IMR-90 (cell line): Measurements from ENCODE around the gene PLB1. TPM values are rescaled to one million over a fixed set of nuclear protein-coding genes. Genes with fewer than 3 reads are reported as not detected.

Experiments
- ATAC-seq: fragments of 200-7000 bp; cut with Tn5 transposase; 2 replicates; pipeline ENCODE4 v1.9.1; 2020; ENCODE audit warnings: low read depth, mild to moderate bottlenecking, moderate library complexity
- BruUV-seq: library from RNA; stranded (reverse); fragments of 400-500 nt; replicated peaks from 2 replicates; lab custom pipeline; 2021; lab: Mats Ljungman, UMichigan
- CTCF ChIA-PET: fragments of 300-600 bp; formaldehyde crosslinking; extraction: SDS; loops from one replicate; lab custom pipeline; 2021; ENCODE audit warnings: antibody characterized with exemption; lab: Yijun Ruan, JAX
- POLR2A ChIA-PET: fragments of 300-600 bp; sonication (Branson Sonifier 250); formaldehyde crosslinking; loops from one replicate; lab custom pipeline; 2022; ENCODE audit warnings: antibody characterized with exemption; ENCODE audit not compliant: unreplicated experiment; lab: Charles Lee
- DNase-seq: peaks from one replicate; pipeline ENCODE4 v3.0.0; 2013
- H2AFZ ChIP-seq: replicated peaks from 2 replicates; pipeline ENCODE3; 2013; ENCODE audit warnings: low read length, mild to moderate bottlenecking; ENCODE audit not compliant: poor library complexity
- H2AK5ac ChIP-seq: 2 replicates; pipeline ENCODE4 v1.6.1; 2013; ENCODE audit warnings: low read depth, low read length, inconsistent platforms
- H2AK9ac ChIP-seq: replicated peaks from 2 replicates; pipeline ENCODE3; 2013; ENCODE audit warnings: mild to moderate bottlenecking, low read depth, low read length, moderate library complexity; ENCODE audit not compliant: poor library complexity
- H2BK120ac ChIP-seq: 2 replicates; pipeline ENCODE4 v1.6.1; 2013; ENCODE audit warnings: low read depth, low read length, inconsistent platforms
- H2BK15ac ChIP-seq: 3 replicates; pipeline ENCODE4 v1.6.1; 2013; ENCODE audit warnings: low read depth, low read length, inconsistent platforms
- H2BK20ac ChIP-seq: 2 replicates; pipeline ENCODE4 v1.6.1; 2013; ENCODE audit warnings: low read depth, mild to moderate bottlenecking, inconsistent platforms, low read length, moderate library complexity
- H2BK5ac ChIP-seq: 2 replicates; pipeline ENCODE4 v1.6.1; 2013; ENCODE audit warnings: mild to moderate bottlenecking, low read depth, low read length, inconsistent platforms; ENCODE audit not compliant: poor library complexity, severe bottlenecking
- H3K14ac ChIP-seq: replicated peaks from 2 replicates; pipeline ENCODE4 v1.6.1; 2013; ENCODE audit warnings: low read depth, low read length, inconsistent platforms
- H3K18ac ChIP-seq: 2 replicates; pipeline ENCODE4 v1.6.1; 2013; ENCODE audit warnings: low read depth, low read length, control low read depth
- H3K23ac ChIP-seq: 2 replicates; pipeline ENCODE4 v1.6.1; 2013; ENCODE audit warnings: low read depth, low read length, inconsistent platforms
- H3K27ac ChIP-seq: 2 replicates; pipeline ENCODE4 v1.5.1; 2013; ENCODE audit warnings: mild to moderate bottlenecking, control low read depth, low read length; ENCODE audit not compliant: insufficient read depth
- H3K27me3 ChIP-seq: 2 replicates; pipeline ENCODE4 v1.6.1; 2013; ENCODE audit warnings: low read length; ENCODE audit not compliant: control insufficient read depth, insufficient read depth
- H3K36me3 ChIP-seq: 2 replicates; pipeline ENCODE4 v1.6.1; 2013; ENCODE audit warnings: low read length, mixed read lengths; ENCODE audit not compliant: control insufficient read depth, insufficient read depth
- H3K4ac ChIP-seq: 2 replicates; pipeline ENCODE4 v1.6.1; 2013; ENCODE audit warnings: low read depth, low read length, inconsistent platforms
- H3K4me1 ChIP-seq: 2 replicates; pipeline ENCODE4 v1.6.1; 2013; ENCODE audit warnings: low read length, mixed read lengths; ENCODE audit not compliant: control insufficient read depth, insufficient read depth
- H3K4me2 ChIP-seq: 2 replicates; pipeline ENCODE4 v1.6.1; 2013; ENCODE audit warnings: low read depth, mild to moderate bottlenecking, control low read depth, low read length, moderate library complexity
- H3K4me3 ChIP-seq: 2 replicates; pipeline ENCODE4 v1.5.1; 2013; ENCODE audit warnings: low read depth, mild to moderate bottlenecking, control low read depth, low read length, moderate library complexity; ENCODE audit not compliant: insufficient read depth
- H3K56ac ChIP-seq: 2 replicates; pipeline ENCODE4 v1.6.1; 2013; ENCODE audit warnings: low read length, inconsistent platforms; ENCODE audit not compliant: insufficient read depth; ENCODE audit errors: extremely low read depth
- H3K79me1 ChIP-seq, 2 experiments: 2 replicates each; pipeline ENCODE4 v1.6.1; 2013; ENCODE audit warnings: low read length in 2 of 2, inconsistent platforms in 1 of 2, low read depth in 1 of 2
- H3K9ac ChIP-seq: 2 replicates; pipeline ENCODE4 v1.6.1; 2013; ENCODE audit warnings: low read depth, low read length, control low read depth
- H3K9me1 ChIP-seq: 2 replicates; pipeline ENCODE4 v1.6.1; 2013; ENCODE audit warnings: low read length, inconsistent platforms; ENCODE audit not compliant: insufficient read depth
- H3K9me3 ChIP-seq: 2 replicates; pipeline ENCODE4 v1.6.1; 2013; ENCODE audit warnings: low read length; ENCODE audit not compliant: control insufficient read depth, insufficient read depth
- H4K20me1 ChIP-seq: 2 replicates; pipeline ENCODE4 v1.6.1; 2013; ENCODE audit warnings: low read length, inconsistent platforms; ENCODE audit not compliant: insufficient read depth
- H4K5ac ChIP-seq: 2 replicates; pipeline ENCODE4 v1.6.1; 2013; ENCODE audit warnings: mild to moderate bottlenecking, low read depth, low read length, control low read depth
- H4K8ac ChIP-seq, 2 experiments: 2 replicates each; pipeline ENCODE4 v1.6.1; 2013; ENCODE audit warnings: low read depth in 2 of 2, low read length in 2 of 2, control low read depth in 1 of 2, inconsistent platforms in 1 of 2
- H4K91ac ChIP-seq: 2 replicates; pipeline ENCODE4 v1.6.1; 2013; ENCODE audit warnings: low read depth, low read length, inconsistent platforms; ENCODE audit not compliant: insufficient read depth
- CEBPB ChIP-seq: IDR thresholded peaks from 2 replicates; pipeline ENCODE4 v1.6.1; 2012; ENCODE audit warnings: low read depth, low read length, improper control_type of control experiment
- CHD1 ChIP-seq: IDR thresholded peaks from 2 replicates; pipeline ENCODE4 v1.6.1; 2012; ENCODE audit warnings: low read depth, low read length, improper control_type of control experiment
- MXI1 ChIP-seq: IDR thresholded peaks from 2 replicates; pipeline ENCODE4 v1.6.1; 2012; ENCODE audit warnings: low read depth, mild to moderate bottlenecking, low read length, moderate library complexity, borderline replicate concordance
- SMC3 ChIP-seq: fragments of 150-350 bp; IDR thresholded peaks from 2 replicates; pipeline ENCODE4 v1.6.1; 2016; ENCODE audit warnings: low read depth, mild to moderate bottlenecking, antibody characterized with exemption, low read length, moderate library complexity
- WGBS, 2 experiments: methylation state at CpG; one replicate each; pipeline versions ENCODE4 v1.1.5 to v1.1.7; 2013; ENCODE audit warnings: missing lambda C conversion rate in 2 of 2; ENCODE audit not compliant: insufficient read length in 1 of 2; ENCODE audit errors: extremely low coverage in 2 of 2; 5-methylcytosine and 5-hydroxymethylcytosine counted together
- dilution Hi-C: fragments of 300-500 bp; cut with HindIII; formaldehyde crosslinking; loops from one replicate; pipeline ENCODE4 v1.14.3; 2018; ENCODE audit warnings: low sequenced_read_pairs; ENCODE audit not compliant: unreplicated experiment
- in situ Hi-C: fragments of 300-500 bp; cut with MboI; formaldehyde crosslinking; loops from 3 replicates; pipeline ENCODE4 v1.14.3; 2019; ENCODE audit warnings: low sequenced_read_pairs, inconsistent platforms, mixed read lengths
- intact Hi-C: fragments of 100-400 bp; cut with micrococcal nuclease; formaldehyde crosslinking; loops from 2 replicates; pipeline ENCODE4 v1.10.0; 2022
- polyA plus RNA-seq, 3 experiments: library from polyadenylated mRNA; depleted of rRNA; stranded (reverse); fragments of >200 nt; gene quantifications; 2 replicates each; pipeline ENCODE4 v1.2.3, GENCODE V29; 2012; ENCODE audit warnings: low replicate concordance in 1 of 3
- total RNA-seq: library from RNA; depleted of rRNA; stranded (reverse); fragments of >200 nt; gene quantifications from 2 replicates; pipeline ENCODE4 v1.2.3, GENCODE V29; 2012

PLB1 gene
- total and polyA plus RNA-seq, 2 of the 4 experiments (the other 2 are of a cell fraction): 0.74 to 0.90 TPM

DNA sequence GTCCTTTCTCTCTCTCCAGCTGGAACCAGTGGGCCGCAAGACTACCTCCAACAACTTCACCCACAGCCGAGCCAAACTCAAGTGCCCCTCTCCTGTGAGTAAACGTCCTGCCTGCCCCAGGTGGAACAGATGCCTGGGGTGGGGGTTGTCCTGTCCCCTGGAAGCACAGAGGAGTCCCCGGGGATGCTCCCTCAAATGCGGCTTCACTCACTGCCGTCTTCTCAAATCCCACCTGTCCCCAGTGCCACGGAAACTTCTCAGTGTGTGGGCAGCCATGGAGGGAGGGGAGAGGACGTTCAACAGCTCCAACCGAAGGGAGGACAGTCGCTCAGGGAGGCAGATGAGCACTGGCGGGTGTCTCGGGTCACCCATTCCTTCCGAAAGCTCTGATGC, 145.0 kb downstream of the PLB1 start:
- Histone ChIP-seq H3K9me3 (no peaks in the 10 kb centered on the region), H2BK120ac (no peak overlapping the region), H2BK15ac (no peak overlapping the region), H3K27me3 (no peaks in the 10 kb centered on the region), H2AFZ (no peak overlapping the region), H3K4me1 (peaks cover 8% of the 10 kb centered on the region), H3K27ac (no peak overlapping the region), H3K4ac (no peak overlapping the region), H2BK20ac (no peak overlapping the region), H3K56ac (no peak overlapping the region), H3K18ac (no peak overlapping the region), H4K91ac (no peak overlapping the region), H2AK5ac (no peak overlapping the region), H3K23ac (no peak overlapping the region), H3K9me1 (peaks cover 3% of the 10 kb centered on the region; the same call in 1 of the 2 replicates), H2AK9ac (no peak overlapping the region), H3K14ac (no peak overlapping the region), H3K4me3 (no peak overlapping the region), H2BK5ac (no peak overlapping the region), H4K20me1 (no peaks in the 10 kb centered on the region), H3K4me2 (no peak overlapping the region), H3K79me1 (no peaks in the 10 kb centered on the region), H3K9ac (no peak overlapping the region), H3K36me3 (no peaks in the 10 kb centered on the region), H4K5ac (no peak overlapping the region), H4K8ac (no peak overlapping the region)
- in situ Hi-C loops (no loop called here), intact Hi-C loops (no loop called here), dilution Hi-C loops (no loop called here)
- no TSS peak for BruUV-seq
- no peak for TF ChIP-seq MXI1
- TF ChIP-seq CEBPB: no peak
- TF ChIP-seq SMC3: no peak
- TF ChIP-seq CHD1: no peak
- ChIA-PET POLR2A (no interaction called here), CTCF (no interaction called here)
- ATAC-seq (no peak), DNase-seq (no peak)
- 88% methylated on average over 6 of the region's 13 CpGs; no CpG with 5 or more reads in 1 of the 2 experiments for WGBS, 2 experiments
